A673 (cell line): ENCODE measurements around the gene U2SURP.

Source experiments
- EZH2 ChIP-seq: fragments of 200-600 bp; sonication (generic); IDR thresholded peaks from 2 replicates; pipeline ENCODE4 v1.6.1; 2017; ENCODE audit warnings: borderline replicate concordance, low read depth, mild to moderate bottlenecking, mixed read lengths, antibody characterized with exemption, low read length; ENCODE audit not compliant: poor library complexity, severe bottlenecking
- TF ChIP-seq, protein P1 (sequence below): fragments of 300-800, 200-600 bp; sonication (generic); conservative IDR thresholded peaks from 2 replicates; pipeline ENCODE4 v1.5.1; 2017; ENCODE audit warnings: low read depth, mild to moderate bottlenecking, antibody characterized with exemption, low read length, moderate library complexity, mixed read lengths

DNA sequence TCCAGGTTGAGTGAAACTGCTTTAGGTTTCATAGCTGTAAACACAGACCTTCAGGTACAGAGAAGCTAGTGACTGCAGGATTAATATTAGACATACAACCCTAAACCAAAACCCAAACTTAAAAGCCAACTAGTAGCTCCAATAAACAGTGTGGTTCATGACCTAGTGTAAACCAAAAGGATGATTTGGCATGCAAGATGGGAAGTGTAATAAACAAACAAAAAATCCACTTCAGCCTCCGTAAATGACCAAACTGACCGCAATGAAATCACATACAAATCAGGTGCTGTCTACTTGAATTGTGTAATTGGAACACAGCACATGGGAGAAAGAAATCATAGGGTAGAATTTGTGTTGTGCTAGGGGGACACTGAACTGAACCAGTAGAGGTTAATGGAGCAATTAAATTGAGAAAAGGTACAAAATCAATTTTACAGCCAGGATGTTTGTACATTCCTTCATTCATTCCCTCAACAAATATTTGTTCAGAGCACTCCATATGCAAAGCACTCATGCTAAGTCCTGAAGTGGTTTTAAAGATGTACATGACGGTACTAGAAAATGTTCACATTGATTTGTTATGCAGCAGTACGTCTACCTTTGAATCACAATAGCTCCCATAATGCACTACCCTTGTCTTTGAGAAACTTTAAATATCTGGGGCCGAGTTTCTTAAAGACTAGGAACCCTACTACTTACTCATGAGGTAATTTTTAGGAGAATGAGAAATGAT, 96.8 kb downstream of the U2SURP start:
- TF ChIP-seq, protein P1, sequence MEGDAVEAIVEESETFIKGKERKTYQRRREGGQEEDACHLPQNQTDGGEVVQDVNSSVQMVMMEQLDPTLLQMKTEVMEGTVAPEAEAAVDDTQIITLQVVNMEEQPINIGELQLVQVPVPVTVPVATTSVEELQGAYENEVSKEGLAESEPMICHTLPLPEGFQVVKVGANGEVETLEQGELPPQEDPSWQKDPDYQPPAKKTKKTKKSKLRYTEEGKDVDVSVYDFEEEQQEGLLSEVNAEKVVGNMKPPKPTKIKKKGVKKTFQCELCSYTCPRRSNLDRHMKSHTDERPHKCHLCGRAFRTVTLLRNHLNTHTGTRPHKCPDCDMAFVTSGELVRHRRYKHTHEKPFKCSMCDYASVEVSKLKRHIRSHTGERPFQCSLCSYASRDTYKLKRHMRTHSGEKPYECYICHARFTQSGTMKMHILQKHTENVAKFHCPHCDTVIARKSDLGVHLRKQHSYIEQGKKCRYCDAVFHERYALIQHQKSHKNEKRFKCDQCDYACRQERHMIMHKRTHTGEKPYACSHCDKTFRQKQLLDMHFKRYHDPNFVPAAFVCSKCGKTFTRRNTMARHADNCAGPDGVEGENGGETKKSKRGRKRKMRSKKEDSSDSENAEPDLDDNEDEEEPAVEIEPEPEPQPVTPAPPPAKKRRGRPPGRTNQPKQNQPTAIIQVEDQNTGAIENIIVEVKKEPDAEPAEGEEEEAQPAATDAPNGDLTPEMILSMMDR, result no peak
- no peak for TF ChIP-seq EZH2
